SK-N-SH (cell line): ENCODE results near the gene LARGE1. TPM values are rescaled to one million over a fixed set of nuclear protein-coding genes. Genes with fewer than 3 reads are reported as not detected.

Experiments
- CTCF ChIA-PET: fragments of 300-600, 350-600 bp; formaldehyde crosslinking; extraction: SDS; loops from one replicate; lab custom pipeline; 2021; lab: Yijun Ruan, JAX
- POLR2A ChIA-PET: fragments of 350-600 bp; sonication (Branson Sonifier 250); formaldehyde crosslinking; extraction: SDS; loops from one replicate; lab custom pipeline; 2020; ENCODE audit warnings: antibody characterized with exemption, inconsistent platforms; lab: Yijun Ruan, JAX
- DNase-seq: peaks from one replicate; pipeline ENCODE4 v3.0.0; 2012
- H2AFZ ChIP-seq: fragments of 200-600 bp; sonication (generic); 2 replicates; pipeline ENCODE4 v1.8.1; 2016; ENCODE audit warnings: antibody characterized with exemption, mild to moderate bottlenecking, low read depth
- H3F3A ChIP-seq: fragments of 200-600 bp; sonication (generic); replicated peaks from 2 replicates; pipeline ENCODE3; 2016; ENCODE audit warnings: antibody characterized with exemption, mild to moderate bottlenecking; ENCODE audit not compliant: insufficient read depth
- H3K27ac ChIP-seq, 2 experiments: fragments of 200-500 bp in 1 of 2; fragments of 200-600 bp in 1 of 2; sonication (Bioruptor generic) in 1 of 2; sonication (generic), shearing (Covaris generic) in 1 of 2; 2 replicates each; pipeline versions ENCODE4 v1.5.1 to v1.6.1; 2014 to 2016; ENCODE audit warnings: low read depth in 2 of 2, inconsistent platforms in 1 of 2, low read length in 1 of 2, mild to moderate bottlenecking in 1 of 2, mixed read lengths in 1 of 2
- H3K27me3 ChIP-seq: fragments of 200-600 bp; sonication (generic), shearing (Covaris generic); 2 replicates; pipeline ENCODE4 v1.6.1; 2016; ENCODE audit warnings: mixed run types; ENCODE audit not compliant: insufficient read depth
- H3K36me3 ChIP-seq, 2 experiments: fragments of 200-500 bp in 1 of 2; fragments of 200-600 bp in 1 of 2; sonication (Bioruptor generic) in 1 of 2; sonication (generic) in 1 of 2; replicated peaks in 1 of 2; 2 replicates each; pipeline versions ENCODE3 to v1.5.1; 2014 to 2016; ENCODE audit warnings: low read length in 1 of 2, mild to moderate bottlenecking in 1 of 2; ENCODE audit not compliant: insufficient read depth in 2 of 2, control insufficient read depth in 1 of 2
- H3K4me1 ChIP-seq, 2 experiments: fragments of 200-500 bp in 1 of 2; fragments of 200-600 bp in 1 of 2; sonication (Bioruptor generic) in 1 of 2; sonication (generic), shearing (Covaris generic) in 1 of 2; 2 replicates each; pipeline versions ENCODE4 v1.5.1 to v1.6.1; 2014 to 2016; ENCODE audit warnings: low read depth in 1 of 2, low read length in 1 of 2, mixed run types in 1 of 2; ENCODE audit not compliant: insufficient read depth in 2 of 2, control insufficient read depth in 1 of 2
- H3K4me2 ChIP-seq: fragments of 200-600 bp; sonication (generic), shearing (Covaris generic); 2 replicates; pipeline ENCODE4 v1.6.1; 2017; ENCODE audit warnings: mixed run types
- H3K4me3 ChIP-seq, 2 experiments: fragments of 200-500 bp in 1 of 2; fragments of 200-600 bp in 1 of 2; sonication (Bioruptor generic) in 1 of 2; sonication (generic), shearing (Covaris generic) in 1 of 2; 2 replicates each; pipeline versions ENCODE4 v1.5.1 to v1.8.1; 2014 to 2016; ENCODE audit warnings: low read depth in 2 of 2, inconsistent platforms in 1 of 2, low read length in 1 of 2, mild to moderate bottlenecking in 1 of 2, mixed read lengths in 1 of 2, moderate library complexity in 1 of 2
- H3K79me2 ChIP-seq: fragments of 200-600 bp; sonication (generic); 2 replicates; pipeline ENCODE4 v1.8.1; 2017; ENCODE audit warnings: mild to moderate bottlenecking; ENCODE audit not compliant: insufficient read depth
- H3K9ac ChIP-seq: fragments of 200-600 bp; sonication (generic); 2 replicates; pipeline ENCODE4 v1.6.1; 2017; ENCODE audit warnings: mixed run types
- H3K9me2 ChIP-seq: fragments of 200-600 bp; sonication (generic); 2 replicates; pipeline ENCODE4 v1.6.1; 2017; ENCODE audit warnings: mixed run types
- H3K9me3 ChIP-seq: fragments of 200-600 bp; sonication (generic); 2 replicates; pipeline ENCODE4 v1.6.1; 2017; ENCODE audit warnings: mixed run types, mild to moderate bottlenecking, moderate library complexity
- H4K20me1 ChIP-seq: fragments of 200-600 bp; sonication (generic); 2 replicates; pipeline ENCODE4 v1.6.1; 2017; ENCODE audit warnings: mild to moderate bottlenecking, mixed run types; ENCODE audit not compliant: insufficient read depth
- EZH2phosphoT487 ChIP-seq: fragments of 200-600 bp; sonication (generic); IDR thresholded peaks from 2 replicates; pipeline ENCODE4 v1.6.1; 2017; ENCODE audit warnings: low read depth, mixed run types, mild to moderate bottlenecking, antibody characterized with exemption, moderate library complexity, borderline replicate concordance
- GATA2 ChIP-seq: sonication (generic); formaldehyde crosslinking; IDR thresholded peaks from 2 replicates; pipeline ENCODE4 v1.5.0; 2020; ENCODE audit warnings: mild to moderate bottlenecking, missing genetic modification reagents
- MAX ChIP-seq: IDR thresholded peaks from 2 replicates; pipeline ENCODE4 v1.4.0; 2012; ENCODE audit warnings: low read depth
- NFIC ChIP-seq: IDR thresholded peaks from 2 replicates; pipeline ENCODE4 v1.4.0; 2012; ENCODE audit warnings: borderline replicate concordance
- PBX3 ChIP-seq: IDR thresholded peaks from 2 replicates; pipeline ENCODE4; 2012
- RCOR1 ChIP-seq: fragments of 150-350 bp; IDR thresholded peaks from 2 replicates; pipeline ENCODE4 v1.6.1; 2017; ENCODE audit warnings: antibody characterized with exemption, low read length
- REST ChIP-seq: IDR thresholded peaks from 2 replicates; pipeline ENCODE4 v1.6.1; 2012; ENCODE audit warnings: mild to moderate bottlenecking, low read depth, low read length, moderate library complexity
- RFX5 ChIP-seq: IDR thresholded peaks from 2 replicates; pipeline ENCODE4 v1.6.1; 2012; ENCODE audit warnings: mild to moderate bottlenecking, improper control_type of control experiment, low read length
- SIN3A ChIP-seq: IDR thresholded peaks from 2 replicates; pipeline ENCODE4 v1.6.1; 2012; ENCODE audit warnings: low read depth, mild to moderate bottlenecking, low read length, moderate library complexity, borderline replicate concordance
- TAF1 ChIP-seq: IDR thresholded peaks from 2 replicates; pipeline ENCODE4 v1.6.1; 2012; ENCODE audit warnings: low read depth, mild to moderate bottlenecking, low read length, moderate library complexity, borderline replicate concordance
- TCF12 ChIP-seq: IDR thresholded peaks from 2 replicates; pipeline ENCODE4 v1.4.0; 2012
- TEAD4 ChIP-seq: IDR thresholded peaks from 2 replicates; pipeline ENCODE4 v1.4.0; 2012; ENCODE audit warnings: mild to moderate bottlenecking, borderline replicate concordance; ENCODE audit not compliant: insufficient read depth
- USF1 ChIP-seq: IDR thresholded peaks from 2 replicates; pipeline ENCODE4 v1.4.0; 2012; ENCODE audit warnings: low read depth, borderline replicate concordance
- USF2 ChIP-seq: fragments of 150-350 bp; IDR thresholded peaks from 2 replicates; pipeline ENCODE4 v1.6.1; 2017; ENCODE audit warnings: antibody characterized with exemption, low read length, low read depth, borderline replicate concordance
- YY1 ChIP-seq: IDR thresholded peaks from 2 replicates; pipeline ENCODE4 v1.4.0; 2012; ENCODE audit warnings: low read depth, mild to moderate bottlenecking
- ZBTB33 ChIP-seq: IDR thresholded peaks from 2 replicates; pipeline ENCODE4 v1.4.0; 2012; ENCODE audit warnings: low read depth, borderline replicate concordance
- WGBS: methylation state at CpG from one replicate; pipeline ENCODE4 v1.1.6; 2017; ENCODE audit warnings: low lambda C conversion rate; 5-methylcytosine and 5-hydroxymethylcytosine counted together
- polyA plus RNA-seq, 3 experiments: library from polyadenylated mRNA; depleted of rRNA; stranded (reverse); fragments of >200 nt; gene quantifications; 2 replicates each; pipeline ENCODE4 v1.2.3, GENCODE V29; 2012

Gene LARGE1
- polyA plus RNA-seq, 1 of the 3 experiments (the other 2 are of a cell fraction) = 1.1 TPM

GRCh38 chr22:33393432-33393831 is 526.8 kb downstream of the LARGE1 start:
- POLR2A ChIA-PET = no interaction called here
- no peaks in the 10 kb centered on the region for H3K9me2 ChIP-seq

More at GRCh38 chr22:33393432-33393831, 526.8 kb downstream of the LARGE1 start:
- CTCF ChIA-PET = no interaction called here
- Histone ChIP-seq H4K20me1 (no peaks in the 10 kb centered on the region), H3K79me2 (no peaks in the 10 kb centered on the region), H3K27me3 (no peaks in the 10 kb centered on the region), H3K36me3 (no peaks in the 10 kb centered on the region), H3K4me3 (no peak overlapping the region), H2AFZ (no peak overlapping the region), H3K27ac (no peak overlapping the region), H3K4me1 (peaks cover 0 to 4% of the 10 kb centered on the region in 2 experiments; a peak in 1 of 4 replicates), H3F3A (no peaks in the 10 kb centered on the region), H3K9me3 (no peaks in the 10 kb centered on the region), H3K4me2 (no peak overlapping the region), H3K9ac (no peak overlapping the region)
- TF ChIP-seq EZH2phosphoT487 (no peak), USF1 (no peak), PBX3 (no peak), NFIC (no peak), RFX5 (no peak), ZBTB33 (no peak), YY1 (no peak), TEAD4 (no peak), TCF12 (no peak), GATA2 (no peak), MAX (no peak), SIN3A (no peak), TAF1 (no peak), REST (no peak), USF2 (no peak), RCOR1 (no peak)
- DNase-seq = no peak
- 23% methylated on average over 4 of the region's 6 CpGs for WGBS
